A549 treated with RU486 at 1 μM for 4 hours (cell line): ENCODE data around the gene GPR153. TPM values are rescaled to one million over a fixed set of nuclear protein-coding genes. Genes with fewer than 3 reads are reported as not detected.

Experiments
- total RNA-seq: library from RNA; stranded (reverse); fragments of 200-300 nt; extraction: Qiagen RNA extraction; gene quantifications from 5 replicates; pipeline ENCODE4 v1.2.3, GENCODE V29; 2022; ENCODE audit warnings: low read depth

GPR153 gene
- total RNA-seq, result 0.64 to 1.4 TPM (median 1.1 TPM) in 5 replicates

DNA sequence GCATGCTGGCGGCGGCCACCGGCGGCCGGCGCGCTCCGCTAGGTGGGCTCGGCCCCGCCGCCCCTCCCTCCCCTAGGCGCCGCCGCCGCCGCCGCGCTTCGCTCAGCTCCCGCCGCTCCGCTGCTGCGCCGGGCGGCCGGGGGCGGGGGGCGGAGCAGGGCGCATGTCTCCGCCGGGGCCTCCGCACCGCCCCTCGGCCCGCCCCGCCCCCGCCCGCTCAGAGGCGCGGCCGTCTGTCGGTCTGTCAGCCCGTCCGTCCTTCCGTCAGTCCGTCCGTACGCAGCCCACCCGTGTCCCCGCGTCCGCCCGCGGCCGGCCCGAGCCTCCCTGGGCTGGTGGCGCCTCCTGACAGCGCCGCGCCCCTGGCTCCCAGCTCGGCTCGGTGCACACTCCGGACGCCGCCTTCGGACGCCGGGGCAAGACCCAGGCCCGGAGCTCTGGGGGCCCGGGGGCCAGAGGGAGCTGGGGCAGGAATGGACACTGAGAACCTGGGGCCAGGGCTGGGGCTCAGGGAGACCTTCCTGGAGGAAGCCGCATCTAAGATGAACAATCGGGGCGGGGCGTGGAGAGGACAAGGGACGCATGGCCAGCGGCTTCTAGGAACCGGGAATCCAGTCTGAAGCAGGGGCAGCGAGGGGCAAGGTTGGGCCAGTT is at the start of gene GPR153:
Gene GPR153 (minus strand): TSS at position 138 of the 654 bp plus-strand sequence. CDS start 6,193 bp downstream, outside the sequence.

GRCh38 chr1:6243993-6244392 is 16.9 kb downstream of the GPR153 start, which contains the start of gene HES3:
TSS of gene HES3 (plus strand) at chr1:6244179. CDS start at chr1:6244366, 187 bp downstream.

GRCh38 chr1:6205849-6206519 is 54.9 kb downstream of the GPR153 start, which contains the start of gene RNF207:
TSS of gene RNF207 (plus strand) at chr1:6206119. CDS start at chr1:6206536, 417 bp downstream.

DNA sequence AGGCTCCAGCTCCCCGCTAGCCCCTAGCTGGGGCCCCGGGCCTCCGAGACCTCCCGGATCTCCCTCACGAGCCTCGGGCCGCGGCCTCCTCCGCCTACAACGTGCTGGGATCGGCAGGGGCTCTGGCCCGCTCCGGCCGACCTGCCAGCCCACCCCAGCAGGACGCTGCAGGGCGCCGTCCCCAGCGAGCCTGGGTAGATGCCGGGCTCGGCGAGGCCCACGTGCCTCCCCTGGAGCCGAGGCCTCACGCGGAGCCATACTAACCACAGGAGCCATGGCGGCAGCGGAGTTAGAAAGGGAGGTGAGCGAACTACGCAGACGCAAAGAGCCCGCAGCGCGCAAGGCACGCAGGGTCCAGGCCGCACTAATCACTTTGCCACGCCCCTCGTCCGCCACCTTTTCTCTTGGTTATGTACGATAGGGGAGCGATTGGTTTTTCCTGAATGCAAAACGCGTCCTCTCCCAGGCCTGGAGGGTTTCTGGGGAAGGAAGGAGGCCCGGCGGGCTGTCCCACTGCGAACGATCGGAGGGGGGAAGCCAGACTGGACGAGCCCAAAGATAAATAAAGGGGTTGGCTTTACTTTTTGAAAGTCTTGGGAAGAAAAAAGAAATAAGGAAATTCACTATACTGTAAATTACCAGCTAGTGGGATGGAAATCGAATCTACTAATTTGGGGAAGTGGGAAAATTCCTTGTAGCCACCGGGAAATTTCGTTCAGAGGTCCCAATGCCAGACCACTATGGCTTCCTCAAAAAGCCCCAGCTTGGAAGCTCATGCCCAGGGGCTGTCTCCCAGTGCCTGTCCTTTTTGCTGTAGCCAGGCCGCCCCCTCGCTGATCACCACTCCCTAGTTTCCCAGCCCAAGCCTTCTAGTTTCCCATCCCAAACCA is 61.4 kb downstream of the GPR153 start, which contains the start of gene RPL22:
Gene RPL22 (minus strand): TSS at position 298 of the 890 bp plus-strand sequence. CDS start 22 bp downstream, at position 276.

Other genes with a start within 250 kb of the GPR153 start
- 7.0 to 11.2 TPM (median 8.4 TPM) in 5 replicates for gene KCNAB2, start 215.2 kb downstream of the GPR153 start, total RNA-seq
- 0.66 to 1.3 TPM (median 0.77 TPM) in 5 replicates for gene CHD5, start 80.8 kb downstream of the GPR153 start, total RNA-seq
- 335 to 538 TPM (median 423 TPM) in 5 replicates for gene RPL22, start 61.5 kb downstream of the GPR153 start, total RNA-seq
- gene RNF207, start 55.0 kb downstream of the GPR153 start, total RNA-seq, result 9.8 to 16.6 TPM (median 14.4 TPM) in 5 replicates
- gene ICMT, start 25.1 kb downstream of the GPR153 start, total RNA-seq, result 45.8 to 60.5 TPM (median 56.1 TPM) in 5 replicates
- not detected in 5 replicates for gene HES3, start 16.9 kb downstream of the GPR153 start, total RNA-seq
- 53.5 to 77.1 TPM (median 70.0 TPM) in 5 replicates for gene ACOT7, start 132.7 kb upstream of the GPR153 start, total RNA-seq
- gene HES2, start 158.8 kb upstream of the GPR153 start, total RNA-seq, result 2.3 to 4.7 TPM (median 4.2 TPM) in 5 replicates
- 0.32 to 0.61 TPM (median 0.48 TPM) in 5 replicates for gene ESPN, start 163.7 kb upstream of the GPR153 start, total RNA-seq
- gene TNFRSF25, start 205.1 kb upstream of the GPR153 start, total RNA-seq, result 1.8 to 4.0 TPM (median 2.4 TPM) in 5 replicates
- gene PLEKHG5, start 230.6 kb upstream of the GPR153 start, total RNA-seq, result 2.1 to 4.0 TPM (median 2.8 TPM) in 5 replicates